Keratinocyte (primary cell): ENCODE results near the gene SIGLEC6. TPM values are rescaled to one million over a fixed set of nuclear protein-coding genes. Genes with fewer than 3 reads are reported as not detected.

Experiments
- DNase-seq: peaks from one replicate; pipeline ENCODE4 v3.0.0-alpha.2; 2011; ENCODE audit warnings: low read depth, missing footprints, low spot score
- FAIRE-seq: peaks from 2 replicates; lab custom pipeline; 2011; peaks lifted over from hg19 to GRCh38; lab: Jason Lieb, UNC
- H2AFZ ChIP-seq: 2 replicates; pipeline ENCODE4 v1.6.0; 2012; ENCODE audit warnings: low read length, control low read depth, inconsistent platforms; ENCODE audit not compliant: control insufficient read depth
- H3K27ac ChIP-seq: 2 replicates; pipeline ENCODE4 v1.5.1; 2011; ENCODE audit warnings: low read length; ENCODE audit not compliant: control insufficient read depth, insufficient read depth
- H3K27me3 ChIP-seq: 3 replicates; pipeline ENCODE4 v1.6.0; 2011; ENCODE audit warnings: low read length; ENCODE audit not compliant: control insufficient read depth, insufficient read depth; ENCODE audit errors: extremely low read depth
- H3K36me3 ChIP-seq, 2 experiments: 2 replicates in 1 of 2; 3 replicates in 1 of 2; pipeline ENCODE4 v1.5.1; 2011; ENCODE audit warnings: low read length in 2 of 2, mild to moderate bottlenecking in 1 of 2; ENCODE audit not compliant: control insufficient read depth in 2 of 2, insufficient read depth in 2 of 2; ENCODE audit errors: extremely low read depth in 1 of 2
- H3K4me1 ChIP-seq: 3 replicates; pipeline ENCODE4 v1.5.1; 2011; ENCODE audit warnings: low read length; ENCODE audit not compliant: control insufficient read depth, insufficient read depth; ENCODE audit errors: extremely low read depth
- H3K4me2 ChIP-seq: 3 replicates; pipeline ENCODE4 v1.6.0; 2011; ENCODE audit warnings: low read depth, low read length; ENCODE audit not compliant: control insufficient read depth, insufficient read depth; ENCODE audit errors: extremely low read depth
- H3K4me3 ChIP-seq, 3 experiments: fragments of 200-600 bp in 1 of 3; sonication (generic) in 1 of 3; 2 replicates in 2 of 3; 3 replicates in 1 of 3; pipeline ENCODE4 v1.5.1; 2011 to 2016; ENCODE audit warnings: low read length in 3 of 3, mild to moderate bottlenecking in 3 of 3, control low read depth in 2 of 3, inconsistent platforms in 1 of 3, low read depth in 1 of 3, mixed read lengths in 1 of 3, mixed run types in 1 of 3, moderate library complexity in 1 of 3; ENCODE audit not compliant: control insufficient read depth in 2 of 3, insufficient read depth in 2 of 3; ENCODE audit errors: extremely low read depth in 1 of 3
- H3K79me2 ChIP-seq: 2 replicates; pipeline ENCODE4 v1.6.0; 2012; ENCODE audit warnings: low read length; ENCODE audit not compliant: control insufficient read depth, insufficient read depth
- H3K9ac ChIP-seq: 3 replicates; pipeline ENCODE4 v1.6.0; 2011; ENCODE audit warnings: low read length; ENCODE audit not compliant: control insufficient read depth, insufficient read depth; ENCODE audit errors: extremely low read depth
- H3K9me1 ChIP-seq: 3 replicates; pipeline ENCODE4 v1.6.0; 2011; ENCODE audit warnings: low read length; ENCODE audit not compliant: control insufficient read depth, insufficient read depth; ENCODE audit errors: extremely low read depth
- H3K9me3 ChIP-seq: 2 replicates; pipeline ENCODE4 v1.5.1; 2012; ENCODE audit warnings: low read depth, low read length; ENCODE audit not compliant: control insufficient read depth
- H4K20me1 ChIP-seq: 3 replicates; pipeline ENCODE4 v1.6.0; 2011; ENCODE audit warnings: low read length; ENCODE audit not compliant: control insufficient read depth, insufficient read depth; ENCODE audit errors: extremely low read depth
- CTCF ChIP-seq, 3 experiments: IDR thresholded peaks in 1 of 3; conservative IDR thresholded peaks in 1 of 3; optimal IDR thresholded peaks in 1 of 3; 2 replicates in 2 of 3; 3 replicates in 1 of 3; pipeline versions ENCODE3 to v1.5.1; 2011; ENCODE audit warnings: low read length in 3 of 3, mild to moderate bottlenecking in 3 of 3, moderate library complexity in 2 of 3, control low read depth in 1 of 3, inconsistent platforms in 1 of 3; ENCODE audit not compliant: insufficient read depth in 2 of 3; ENCODE audit errors: extremely low read depth in 1 of 3
- EZH2 ChIP-seq: IDR thresholded peaks from one replicate; pipeline ENCODE4 v1.6.1; 2012; ENCODE audit warnings: inconsistent platforms, mild to moderate bottlenecking, low read length, moderate library complexity
- dilution Hi-C: fragments of 300-500 bp; cut with MboI; formaldehyde crosslinking; loops from one replicate; pipeline ENCODE4 v1.7.0; 2020; ENCODE audit warnings: low sequenced_read_pairs; ENCODE audit not compliant: extremely low pct_ligation_motif_present
- polyA plus RNA-seq, 5 experiments: library from polyadenylated mRNA; depleted of rRNA in 3 of 5; stranded (reverse) in 3 of 5; stranded (forward) in 1 of 5; unstranded in 1 of 5; fragments of >200 nt; gene quantifications; 1 replicate in 1 of 5; 2 replicates in 3 of 5; 3 replicates in 1 of 5; pipeline versions ENCODE4 v1.2.1 to v1.2.3, GENCODE V29; 2011 to 2012; ENCODE audit warnings: missing spikeins in 2 of 5, low read depth in 1 of 5, low replicate concordance in 1 of 5

Gene SIGLEC6
- polyA plus RNA-seq, 1 donor (not counting 4 experiments of a cell fraction or from before 2014, with no cell fraction given) = not detected

- H3K36me3 ChIP-seq = no peaks in the 10 kb centered on the region
- no peak overlapping the region for H3K27ac ChIP-seq
- no peak for TF ChIP-seq EZH2
- TF ChIP-seq CTCF (optimal IDR thresholded peaks at IDR 0.05 in 1 of 3, IDR thresholded peaks at IDR 0.05 in 1 of 3, conservative IDR thresholded peaks at IDR 0.05 in 1 of 3; ENCODE audit: extremely low read depth in 1 of 3, insufficient read depth in 2 of 3, low read length in 3 of 3) = no peak
- H3K79me2 ChIP-seq = no peaks in the 10 kb centered on the region
- no peak overlapping the region for H3K4me2 ChIP-seq
- H4K20me1 ChIP-seq = no peaks in the 10 kb centered on the region
- no peaks in the 10 kb centered on the region for H3K9me1 ChIP-seq
- FAIRE-seq (no peak), DNase-seq (no peak)
- H3K4me3 ChIP-seq = no peak overlapping the region
- no peaks in the 10 kb centered on the region for H3K27me3 ChIP-seq
- no peak overlapping the region for H3K9ac ChIP-seq
- no peak overlapping the region for H2AFZ ChIP-seq
- no peaks in the 10 kb centered on the region for H3K4me1 ChIP-seq
- H3K9me3 ChIP-seq = no peaks in the 10 kb centered on the region
- dilution Hi-C loops = no loop called here
Measured at GRCh38 chr19:51507640-51508058, 23.8 kb downstream of the SIGLEC6 start.

GRCh38 chr19:51507192-51507591 is 24.3 kb downstream of the SIGLEC6 start:
- TF ChIP-seq CTCF (optimal IDR thresholded peaks at IDR 0.05 in 1 of 3, IDR thresholded peaks at IDR 0.05 in 1 of 3, conservative IDR thresholded peaks at IDR 0.05 in 1 of 3; ENCODE audit: extremely low read depth in 1 of 3, insufficient read depth in 2 of 3, low read length in 3 of 3) (no peak), EZH2 (no peak)
- H3K36me3 ChIP-seq = no peaks in the 10 kb centered on the region
- FAIRE-seq (no peak), DNase-seq (no peak)
- H3K9me1 ChIP-seq = no peaks in the 10 kb centered on the region
- H3K9ac ChIP-seq = no peak overlapping the region
- H3K27me3 ChIP-seq = no peaks in the 10 kb centered on the region
- H3K27ac ChIP-seq = no peak overlapping the region
- no peak overlapping the region for H3K4me3 ChIP-seq
- no peaks in the 10 kb centered on the region for H3K4me1 ChIP-seq
- no peak overlapping the region for H3K4me2 ChIP-seq
- dilution Hi-C loops = no loop called here
- H4K20me1 ChIP-seq = no peaks in the 10 kb centered on the region
- H3K79me2 ChIP-seq = no peaks in the 10 kb centered on the region
- no peaks in the 10 kb centered on the region for H3K9me3 ChIP-seq
- no peak overlapping the region for H2AFZ ChIP-seq
